Measurements from ENCODE around the gene GRID1. TPM values are rescaled to one million over a fixed set of nuclear protein-coding genes. Genes with fewer than 3 reads are reported as not detected.

The GRID1 gene
- total RNA-seq, 1 experiment from 2014 or later, result 0.31 TPM

DNA sequence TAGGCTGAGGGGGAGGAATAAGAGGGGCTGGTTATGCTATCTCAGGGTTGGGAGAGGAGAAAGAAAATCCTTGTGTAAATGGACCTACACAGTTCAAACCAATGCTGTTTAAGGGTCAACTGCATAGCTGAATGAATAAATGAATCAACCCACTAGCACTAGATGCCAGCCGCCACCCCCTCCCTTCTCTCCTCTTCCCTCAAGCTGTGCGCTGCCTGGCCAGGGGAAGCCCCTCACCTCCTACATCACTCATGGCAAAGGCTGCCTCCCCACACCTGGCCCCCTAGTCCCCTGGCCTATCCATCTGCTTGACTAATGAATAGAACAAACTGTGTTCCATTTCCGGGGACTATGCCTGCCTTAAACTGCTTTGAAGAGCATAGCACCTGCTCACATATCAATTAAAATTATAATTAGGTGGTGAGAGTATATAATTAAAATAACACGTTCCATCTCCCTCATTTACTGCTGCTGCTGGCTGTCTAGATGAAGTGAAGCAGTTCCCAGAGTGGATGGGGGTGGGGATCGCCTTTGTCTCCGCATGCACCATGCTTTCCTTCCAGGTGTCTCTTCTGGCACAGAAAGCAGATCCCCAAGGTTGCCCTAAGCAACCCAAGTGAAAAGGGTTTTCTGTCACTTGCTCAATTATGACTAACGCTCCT is 32.6 kb downstream of the GRID1 start:
- DNase-seq, result no peak
- Histone ChIP-seq H3K4me3 (ENCODE audit: insufficient read depth, low read depth, low read length) (no peak overlapping the region), H3K36me3 (replicated peaks; ENCODE audit: control insufficient read depth, insufficient read depth, low read length) (no peaks in the 10 kb centered on the region), H3K27me3 (ENCODE audit: control insufficient read depth, insufficient read depth, low read length) (no peaks in the 10 kb centered on the region)

- DNase-seq, result peak; percentile 21
- H3K27me3 ChIP-seq (ENCODE audit: control insufficient read depth, insufficient read depth, low read length), result no peaks in the 10 kb centered on the region
- H3K4me3 ChIP-seq (ENCODE audit: insufficient read depth, low read depth, low read length), result no peak overlapping the region
- H3K36me3 ChIP-seq (replicated peaks; ENCODE audit: control insufficient read depth, insufficient read depth, low read length), result no peaks in the 10 kb centered on the region
Measured at GRCh38 chr10:86331861-86332260, 34.7 kb downstream of the GRID1 start.

DNA sequence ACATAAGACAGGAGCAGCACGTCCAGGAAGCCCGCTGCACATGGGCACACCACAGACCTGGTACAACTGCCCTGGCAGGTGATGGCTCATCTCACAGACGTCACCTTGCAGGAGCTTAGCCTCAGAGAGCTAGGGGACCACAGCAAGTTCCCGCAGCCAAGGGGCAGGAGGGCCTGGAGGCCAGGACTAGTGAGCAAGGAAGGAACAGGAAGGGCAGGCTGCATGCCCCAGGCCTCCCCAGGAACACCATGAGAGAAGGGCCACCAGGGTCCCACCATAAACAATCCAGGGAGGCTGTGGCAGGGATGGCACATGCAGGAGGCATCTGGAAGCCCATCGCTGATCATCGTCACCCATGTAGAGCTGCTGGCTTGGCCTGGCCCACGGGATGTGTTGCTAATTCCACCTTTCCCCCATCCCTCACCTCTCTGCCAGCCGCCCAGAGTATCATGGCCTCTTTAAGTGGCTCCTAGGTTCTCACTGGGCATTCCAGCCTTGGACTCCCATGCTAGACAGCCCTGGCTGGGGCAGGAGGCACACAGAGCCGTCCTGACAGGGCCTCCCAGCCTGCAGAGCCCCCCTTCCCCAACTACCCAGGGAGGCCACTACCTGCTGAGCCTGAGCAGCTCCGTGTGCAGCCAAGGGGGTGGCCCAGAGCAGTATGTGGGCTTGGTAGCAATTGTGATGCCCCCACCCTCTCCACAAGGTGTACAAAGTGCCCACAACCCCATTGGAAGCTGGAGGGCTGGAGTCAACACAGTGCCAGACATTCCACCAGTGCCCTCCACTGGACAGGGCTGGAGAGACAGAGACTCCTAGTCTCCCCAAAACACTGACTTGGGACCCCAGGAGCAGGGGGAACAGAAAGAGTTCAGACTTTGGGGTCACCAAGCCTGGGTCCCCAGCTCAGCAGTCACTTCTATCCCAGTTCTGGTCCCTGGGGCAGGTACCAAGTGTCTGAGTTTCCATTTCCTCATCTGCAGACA is 35.5 kb downstream of the GRID1 start:
- no peaks in the 10 kb centered on the region for H3K36me3 ChIP-seq (replicated peaks; ENCODE audit: control insufficient read depth, insufficient read depth, low read length)
- peak; percentile 68 for DNase-seq

DNA sequence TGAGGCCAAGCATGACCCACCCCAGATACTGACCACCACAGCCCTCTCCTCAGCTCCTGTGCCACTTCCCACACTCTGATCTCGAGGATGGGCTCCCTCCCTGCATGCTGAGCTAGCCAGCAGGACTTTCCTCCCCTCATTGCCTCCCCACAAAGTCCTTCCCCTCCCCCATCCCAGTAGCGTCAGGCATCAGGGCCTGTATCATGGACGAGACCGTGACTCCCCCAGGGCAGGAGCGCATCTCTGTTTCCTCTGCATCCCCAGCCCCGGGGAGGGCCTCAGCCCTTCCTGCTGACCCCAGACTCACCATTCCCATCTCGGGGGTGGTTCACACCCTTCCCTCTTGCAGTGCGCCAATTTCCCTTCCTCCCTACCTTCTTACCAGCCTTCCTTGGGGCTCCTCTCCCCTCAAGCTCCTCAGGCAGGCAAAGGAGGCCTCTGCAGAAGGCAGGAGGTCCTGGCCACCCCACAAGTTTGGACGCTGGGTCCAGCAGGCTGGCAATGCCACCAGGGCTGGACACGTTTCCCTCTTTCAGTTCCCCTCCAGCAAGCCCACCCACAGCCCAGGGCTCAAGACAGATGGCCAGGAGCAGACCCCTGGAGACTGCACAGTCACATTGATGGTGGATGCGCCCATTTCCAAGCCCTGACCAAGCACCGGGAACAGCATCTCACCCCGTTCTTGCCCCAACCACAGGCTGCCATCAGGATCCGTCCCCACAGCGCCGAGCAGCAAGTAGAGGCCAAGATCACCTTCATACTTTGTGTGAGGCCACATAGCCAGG is 36.5 kb downstream of the GRID1 start:
- Histone ChIP-seq H3K36me3 (replicated peaks; ENCODE audit: control insufficient read depth, insufficient read depth, low read length) (no peaks in the 10 kb centered on the region), H3K27me3 (ENCODE audit: control insufficient read depth, insufficient read depth, low read length) (no peaks in the 10 kb centered on the region), H3K4me3 (ENCODE audit: insufficient read depth, low read depth, low read length) (no peak overlapping the region)
- peak; percentile 37 for DNase-seq

More for the DNA sequence above, 35.5 kb downstream of the GRID1 start:
- Histone ChIP-seq H3K27me3 (ENCODE audit: control insufficient read depth, insufficient read depth, low read length) (no peaks in the 10 kb centered on the region), H3K4me3 (ENCODE audit: insufficient read depth, low read depth, low read length) (no peak overlapping the region)

DNA sequence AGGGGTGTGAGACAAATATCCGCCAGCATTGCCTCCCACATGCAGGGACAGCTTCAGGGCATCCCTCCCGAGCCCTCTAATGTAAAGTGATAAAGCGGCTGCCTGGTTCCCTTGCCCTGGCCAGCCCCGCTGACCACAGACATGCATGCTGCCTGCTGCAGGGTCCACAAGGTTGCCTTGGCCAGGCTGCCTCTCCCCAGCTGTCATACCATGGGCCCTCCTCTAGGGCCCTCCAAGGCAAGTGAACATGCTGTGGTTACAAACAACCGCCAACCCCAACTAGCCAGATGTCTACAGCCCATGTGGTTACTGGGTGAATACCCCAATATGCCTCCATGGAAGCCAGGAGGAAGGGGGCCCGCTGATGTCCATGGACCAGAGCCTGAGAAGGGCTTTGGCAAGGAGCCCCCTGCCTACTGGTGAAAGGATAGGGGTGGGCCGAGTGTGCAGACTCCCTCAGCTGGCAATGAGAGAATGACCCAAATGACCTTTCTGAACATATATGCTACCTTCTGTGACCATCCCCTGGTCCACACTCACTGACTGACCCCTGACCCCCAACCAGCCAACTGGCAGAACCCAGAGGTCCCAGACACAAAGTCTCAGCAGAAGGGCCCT is 37.4 kb downstream of the GRID1 start:
- no peak overlapping the region for H3K4me3 ChIP-seq (ENCODE audit: insufficient read depth, low read depth, low read length)
- peak; percentile 70 for DNase-seq
- no peaks in the 10 kb centered on the region for H3K27me3 ChIP-seq (ENCODE audit: control insufficient read depth, insufficient read depth, low read length)
- H3K36me3 ChIP-seq (replicated peaks; ENCODE audit: control insufficient read depth, insufficient read depth, low read length), result no peaks in the 10 kb centered on the region

DNA sequence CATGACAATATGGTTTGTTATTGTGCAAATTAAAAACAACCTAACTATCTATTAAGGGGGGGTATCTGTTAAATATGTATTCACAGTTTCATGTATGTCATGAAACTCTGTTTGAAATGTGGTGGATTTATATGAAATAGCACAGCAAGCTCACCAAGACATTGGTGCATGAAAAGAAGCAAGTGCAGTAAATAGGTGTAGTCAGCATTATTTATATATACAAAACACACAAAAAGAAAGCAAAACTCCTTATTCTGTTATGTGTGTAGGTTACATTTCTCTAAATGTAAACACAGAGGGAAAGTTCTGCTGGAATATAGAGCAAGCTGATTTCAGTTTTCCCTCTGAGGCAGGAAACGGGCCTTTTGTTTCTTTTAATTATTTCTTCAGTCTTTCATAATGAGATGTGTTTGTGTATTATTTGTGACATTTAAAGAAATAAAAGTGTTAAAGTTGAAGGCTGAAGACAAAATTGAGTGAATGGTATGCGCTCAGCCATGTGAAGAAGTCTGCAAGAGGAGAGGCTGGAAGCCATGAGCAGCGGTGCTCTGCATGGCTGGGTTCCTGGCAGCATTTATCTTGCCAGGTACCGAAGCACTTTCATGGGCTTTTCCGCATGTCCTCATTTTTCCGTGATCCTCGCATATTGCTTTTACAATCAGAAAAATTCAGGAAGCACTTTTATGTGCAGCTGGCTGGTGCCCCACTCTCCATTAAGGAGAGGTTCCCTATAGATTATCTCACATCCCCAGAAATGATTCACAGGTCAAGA is 38.5 kb downstream of the GRID1 start:
- no peak overlapping the region for H3K4me3 ChIP-seq (ENCODE audit: insufficient read depth, low read depth, low read length)

DNA sequence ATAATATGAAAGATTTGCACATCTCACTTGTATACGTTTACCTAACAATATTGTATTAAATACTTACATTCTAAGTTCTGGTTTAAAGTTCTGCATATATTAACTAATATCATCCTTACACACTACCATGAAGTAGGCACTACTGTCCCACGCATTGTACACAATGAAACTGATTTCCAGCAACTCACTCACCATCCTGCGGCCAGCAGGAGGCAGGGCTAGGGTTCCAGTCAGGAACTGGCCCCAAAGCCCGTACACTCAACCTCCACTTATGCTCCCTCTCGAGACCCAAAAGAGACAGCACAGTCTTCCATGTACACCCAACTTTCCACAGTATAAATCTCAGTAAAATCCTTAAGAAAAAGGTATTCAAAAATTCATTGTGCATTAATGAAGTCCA is 41.4 kb downstream of the GRID1 start:
- peak; percentile 70 for DNase-seq
- no peaks in the 10 kb centered on the region for H3K36me3 ChIP-seq (replicated peaks; ENCODE audit: control insufficient read depth, insufficient read depth, low read length)
- H3K27me3 ChIP-seq (ENCODE audit: control insufficient read depth, insufficient read depth, low read length), result no peaks in the 10 kb centered on the region
- H3K4me3 ChIP-seq (ENCODE audit: insufficient read depth, low read depth, low read length), result no peak overlapping the region

More for the DNA sequence above, 38.5 kb downstream of the GRID1 start:
- DNase-seq, result no peak
- H3K27me3 ChIP-seq (ENCODE audit: control insufficient read depth, insufficient read depth, low read length), result no peaks in the 10 kb centered on the region
- no peaks in the 10 kb centered on the region for H3K36me3 ChIP-seq (replicated peaks; ENCODE audit: control insufficient read depth, insufficient read depth, low read length)

GRCh38 chr10:86321568-86321967 is 45.0 kb downstream of the GRID1 start:
- Histone ChIP-seq H3K36me3 (replicated peaks; ENCODE audit: control insufficient read depth, insufficient read depth, low read length) (no peaks in the 10 kb centered on the region), H3K27me3 (ENCODE audit: control insufficient read depth, insufficient read depth, low read length) (no peaks in the 10 kb centered on the region), H3K4me3 (ENCODE audit: insufficient read depth, low read depth, low read length) (no peak overlapping the region)
- DNase-seq, result no peak

- Histone ChIP-seq H3K4me3 (ENCODE audit: insufficient read depth, low read depth, low read length) (no peak overlapping the region), H3K36me3 (replicated peaks; ENCODE audit: control insufficient read depth, insufficient read depth, low read length) (no peaks in the 10 kb centered on the region), H3K27me3 (ENCODE audit: control insufficient read depth, insufficient read depth, low read length) (no peaks in the 10 kb centered on the region)
- no peak for DNase-seq
Measured at GRCh38 chr10:86319676-86320075, 46.9 kb downstream of the GRID1 start.

- H3K4me3 ChIP-seq (ENCODE audit: insufficient read depth, low read depth, low read length), result no peak overlapping the region
- H3K27me3 ChIP-seq (ENCODE audit: control insufficient read depth, insufficient read depth, low read length), result no peaks in the 10 kb centered on the region
- no peak for DNase-seq
- no peaks in the 10 kb centered on the region for H3K36me3 ChIP-seq (replicated peaks; ENCODE audit: control insufficient read depth, insufficient read depth, low read length)
Measured at GRCh38 chr10:86317949-86318725, 48.5 kb downstream of the GRID1 start.

- H3K4me3 ChIP-seq (ENCODE audit: insufficient read depth, low read depth, low read length), result no peak overlapping the region
- H3K36me3 ChIP-seq (replicated peaks; ENCODE audit: control insufficient read depth, insufficient read depth, low read length), result no peaks in the 10 kb centered on the region
- no peaks in the 10 kb centered on the region for H3K27me3 ChIP-seq (ENCODE audit: control insufficient read depth, insufficient read depth, low read length)
- no peak for DNase-seq
Measured at GRCh38 chr10:86316990-86317389, 49.6 kb downstream of the GRID1 start.

GRCh38 chr10:86316274-86316835 is 50.2 kb downstream of the GRID1 start:
- Histone ChIP-seq H3K36me3 (replicated peaks; ENCODE audit: control insufficient read depth, insufficient read depth, low read length) (no peaks in the 10 kb centered on the region), H3K27me3 (ENCODE audit: control insufficient read depth, insufficient read depth, low read length) (no peaks in the 10 kb centered on the region), H3K4me3 (ENCODE audit: insufficient read depth, low read depth, low read length) (no peak overlapping the region)
- no peak for DNase-seq

DNA sequence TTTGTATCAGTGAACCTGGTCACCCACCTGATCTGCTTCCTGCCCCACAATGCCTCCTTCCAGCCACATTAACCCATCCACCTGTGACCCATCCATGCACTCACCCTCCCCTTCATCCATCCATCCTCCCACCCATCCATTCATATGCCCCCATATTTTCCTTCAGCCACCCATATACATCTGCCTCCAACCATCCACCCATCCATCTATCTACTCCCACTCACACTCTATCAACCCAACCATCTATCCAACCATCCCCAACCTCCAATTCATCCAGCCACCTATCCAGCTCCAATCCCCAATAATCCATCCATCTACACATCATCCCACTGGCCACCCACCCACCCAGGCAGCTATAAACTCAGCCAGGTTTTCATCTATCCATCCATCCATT is 51.0 kb downstream of the GRID1 start:
- no peaks in the 10 kb centered on the region for H3K27me3 ChIP-seq (ENCODE audit: control insufficient read depth, insufficient read depth, low read length)
- no peaks in the 10 kb centered on the region for H3K36me3 ChIP-seq (replicated peaks; ENCODE audit: control insufficient read depth, insufficient read depth, low read length)
- DNase-seq, result no peak
- no peak overlapping the region for H3K4me3 ChIP-seq (ENCODE audit: insufficient read depth, low read depth, low read length)
